Testis (tissue), 2 donors: Measurements from ENCODE around the gene HPS1.

Experiments
- CTCF ChIP-seq, 3 experiments: fragments of 450-650 bp in 2 of 3; fragments of 200-600 bp in 1 of 3; sonication (generic) in 1 of 3; IDR thresholded peaks; one replicate each; pipeline ENCODE4 v1.5.1; 2016 to 2019; ENCODE audit warnings: antibody characterized with exemption in 3 of 3, mild to moderate bottlenecking in 2 of 3, moderate library complexity in 1 of 3
- POLR2A ChIP-seq: fragments of 450-650 bp; IDR thresholded peaks from one replicate; pipeline ENCODE4 v1.6.1; 2017; ENCODE audit warnings: antibody characterized with exemption, mild to moderate bottlenecking, moderate library complexity

GRCh38 chr10:98425511-98426352, 21.0 kb downstream of the HPS1 start:
- TF ChIP-seq CTCF (IDR thresholded peaks at IDR 0.05) (peak in 2 of 3 experiments; percentile 55 to 67), POLR2A (no peak)
